ENCODE measurements around the gene ATRNL1. TPM values are rescaled to one million over a fixed set of nuclear protein-coding genes. Genes with fewer than 3 reads are reported as not detected.
"Not testable (repeated sequence)": the region's sequence is repeated elsewhere in the genome, so short reads cannot be mapped to it uniquely, and the experiment has no call there.

ATRNL1 gene
- total RNA-seq, 1 experiment from 2014 or later: 8.8 TPM

DNA sequence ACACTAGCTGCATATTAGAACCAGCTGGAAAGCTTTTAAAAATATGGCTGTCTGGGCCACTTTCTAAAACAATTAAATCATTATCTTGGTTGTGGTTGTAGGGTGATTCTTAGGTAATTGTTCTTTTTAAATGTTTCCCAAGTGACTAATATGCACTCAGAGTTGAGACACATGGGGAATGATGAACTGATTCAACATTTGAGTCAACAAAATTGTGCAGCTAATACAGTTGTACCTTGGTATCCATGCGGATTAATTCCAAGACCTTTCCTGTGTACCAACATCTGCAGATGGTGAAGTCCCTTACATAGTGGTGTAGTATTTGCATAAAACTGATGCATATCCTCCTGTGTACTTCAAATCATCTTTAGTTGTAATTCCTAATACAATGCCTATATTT is 242.2 kb downstream of the ATRNL1 start:
- intact Hi-C loops (cut with micrococcal nuclease; ENCODE audit: unreplicated experiment): no loop called here
- TF ChIP-seq, protein P1, sequence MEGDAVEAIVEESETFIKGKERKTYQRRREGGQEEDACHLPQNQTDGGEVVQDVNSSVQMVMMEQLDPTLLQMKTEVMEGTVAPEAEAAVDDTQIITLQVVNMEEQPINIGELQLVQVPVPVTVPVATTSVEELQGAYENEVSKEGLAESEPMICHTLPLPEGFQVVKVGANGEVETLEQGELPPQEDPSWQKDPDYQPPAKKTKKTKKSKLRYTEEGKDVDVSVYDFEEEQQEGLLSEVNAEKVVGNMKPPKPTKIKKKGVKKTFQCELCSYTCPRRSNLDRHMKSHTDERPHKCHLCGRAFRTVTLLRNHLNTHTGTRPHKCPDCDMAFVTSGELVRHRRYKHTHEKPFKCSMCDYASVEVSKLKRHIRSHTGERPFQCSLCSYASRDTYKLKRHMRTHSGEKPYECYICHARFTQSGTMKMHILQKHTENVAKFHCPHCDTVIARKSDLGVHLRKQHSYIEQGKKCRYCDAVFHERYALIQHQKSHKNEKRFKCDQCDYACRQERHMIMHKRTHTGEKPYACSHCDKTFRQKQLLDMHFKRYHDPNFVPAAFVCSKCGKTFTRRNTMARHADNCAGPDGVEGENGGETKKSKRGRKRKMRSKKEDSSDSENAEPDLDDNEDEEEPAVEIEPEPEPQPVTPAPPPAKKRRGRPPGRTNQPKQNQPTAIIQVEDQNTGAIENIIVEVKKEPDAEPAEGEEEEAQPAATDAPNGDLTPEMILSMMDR (IDR thresholded peaks at IDR 0.05; ENCODE audit: unreplicated experiment): no peak
- H3K27ac Mint-ChIP-seq (ENCODE audit: unreplicated experiment): no peak overlapping the region
- H3K4me3 Mint-ChIP-seq (ENCODE audit: low read depth, unreplicated experiment): no peak overlapping the region
- no peaks in the 10 kb centered on the region for H3K9me3 Mint-ChIP-seq (ENCODE audit: low read depth, unreplicated experiment)
- no TSS peak for BruUV-seq (replicated peaks)
- no peaks in the 10 kb centered on the region for H3K36me3 Mint-ChIP-seq (ENCODE audit: insufficient read depth, unreplicated experiment)
- no peaks in the 10 kb centered on the region for H3K27me3 Mint-ChIP-seq (ENCODE audit: unreplicated experiment)
- CTCF ChIA-PET: no interaction called here
- no peak for DNase-seq
- H3K4me1 Mint-ChIP-seq (ENCODE audit: low read depth, unreplicated experiment): no peaks in the 10 kb centered on the region

- DNase-seq: peak; percentile 55
- no peaks in the 10 kb centered on the region for H3K9me3 Mint-ChIP-seq (ENCODE audit: low read depth, unreplicated experiment)
- CTCF ChIA-PET: no interaction called here
- H3K27me3 Mint-ChIP-seq (ENCODE audit: unreplicated experiment): no peaks in the 10 kb centered on the region
- no peak overlapping the region for H3K4me3 Mint-ChIP-seq (ENCODE audit: low read depth, unreplicated experiment)
- BruUV-seq (replicated peaks): no TSS peak
- H3K36me3 Mint-ChIP-seq (ENCODE audit: insufficient read depth, unreplicated experiment): no peaks in the 10 kb centered on the region
- TF ChIP-seq, protein P1 (IDR thresholded peaks at IDR 0.05; ENCODE audit: unreplicated experiment): peak; percentile 51
- no peak overlapping the region for H3K27ac Mint-ChIP-seq (ENCODE audit: unreplicated experiment)
- intact Hi-C loops (cut with micrococcal nuclease; ENCODE audit: unreplicated experiment): loop anchor here (1.0 to 5.0 kb wide), 5 partner anchors 62 to 1032 kb away; no protein-coding TSS in a partner anchor
- H3K4me1 Mint-ChIP-seq (ENCODE audit: low read depth, unreplicated experiment): no peaks in the 10 kb centered on the region
These were observed 262.1 kb downstream of the ATRNL1 start for GRCh38 chr10:115355162-115355760.

DNA sequence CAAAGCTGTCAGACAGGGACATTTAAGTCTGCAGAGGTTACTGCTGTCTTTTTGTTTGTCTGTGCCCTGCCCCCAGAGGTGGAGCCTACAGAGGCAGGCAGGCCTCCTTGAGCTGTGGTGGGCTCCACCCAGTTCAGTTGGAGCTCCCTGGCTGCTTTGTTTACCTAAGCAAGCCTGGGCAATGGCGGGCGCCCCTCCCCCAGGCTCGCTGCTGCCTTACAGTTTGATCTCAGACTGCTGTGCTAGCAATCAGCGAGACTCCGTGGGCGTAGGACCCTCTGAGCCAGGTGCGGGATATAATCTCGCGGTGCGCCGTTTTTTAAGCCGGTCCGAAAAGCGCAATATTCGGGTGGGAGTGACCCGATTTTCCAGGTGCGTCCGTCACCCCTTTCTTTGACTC is 274.8 kb downstream of the ATRNL1 start:
- H3K27me3 Mint-ChIP-seq (ENCODE audit: unreplicated experiment); H3K4me3 Mint-ChIP-seq (ENCODE audit: low read depth, unreplicated experiment); H3K27ac Mint-ChIP-seq (ENCODE audit: unreplicated experiment); H3K4me1 Mint-ChIP-seq (ENCODE audit: low read depth, unreplicated experiment); BruUV-seq (replicated peaks); DNase-seq; H3K9me3 Mint-ChIP-seq (ENCODE audit: low read depth, unreplicated experiment); H3K36me3 Mint-ChIP-seq (ENCODE audit: insufficient read depth, unreplicated experiment); CTCF ChIA-PET; intact Hi-C loops (cut with micrococcal nuclease; ENCODE audit: unreplicated experiment): not testable (repeated sequence)

- no peak for DNase-seq
- TF ChIP-seq, protein P1 (IDR thresholded peaks at IDR 0.05; ENCODE audit: unreplicated experiment): no peak
- BruUV-seq (replicated peaks): no TSS peak
- CTCF ChIA-PET: no interaction called here
- no peaks in the 10 kb centered on the region for H3K27me3 Mint-ChIP-seq (ENCODE audit: unreplicated experiment)
- H3K4me1 Mint-ChIP-seq (ENCODE audit: low read depth, unreplicated experiment): no peaks in the 10 kb centered on the region
- no peaks in the 10 kb centered on the region for H3K9me3 Mint-ChIP-seq (ENCODE audit: low read depth, unreplicated experiment)
- intact Hi-C loops (cut with micrococcal nuclease; ENCODE audit: unreplicated experiment): no loop called here
- H3K27ac Mint-ChIP-seq (ENCODE audit: unreplicated experiment): no peak overlapping the region
- no peaks in the 10 kb centered on the region for H3K36me3 Mint-ChIP-seq (ENCODE audit: insufficient read depth, unreplicated experiment)
- no peak overlapping the region for H3K4me3 Mint-ChIP-seq (ENCODE audit: low read depth, unreplicated experiment)
These were observed 285.9 kb downstream of the ATRNL1 start for GRCh38 chr10:115379064-115379463.

GRCh38 chr10:115384665-115385064 is 291.5 kb downstream of the ATRNL1 start:
- Mint-ChIP-seq H3K4me3 (ENCODE audit: low read depth, unreplicated experiment) (no peak overlapping the region), H3K9me3 (ENCODE audit: low read depth, unreplicated experiment) (no peaks in the 10 kb centered on the region), H3K27me3 (ENCODE audit: unreplicated experiment) (no peaks in the 10 kb centered on the region), H3K27ac (ENCODE audit: unreplicated experiment) (no peak overlapping the region), H3K4me1 (ENCODE audit: low read depth, unreplicated experiment) (no peaks in the 10 kb centered on the region), H3K36me3 (ENCODE audit: insufficient read depth, unreplicated experiment) (no peaks in the 10 kb centered on the region)
- no TSS peak for BruUV-seq (replicated peaks)
- DNase-seq: no peak
- TF ChIP-seq, protein P1 (IDR thresholded peaks at IDR 0.05; ENCODE audit: unreplicated experiment): no peak
- intact Hi-C loops (cut with micrococcal nuclease; ENCODE audit: unreplicated experiment): no loop called here
- CTCF ChIA-PET: no interaction called here

Data from Calu3 (cell line).